Thoracic aorta endothelial cell (primary cell): ENCODE measurements around the gene RFLNA. TPM values are rescaled to one million over a fixed set of nuclear protein-coding genes. Genes with fewer than 3 reads are reported as not detected.

ENCODE experiments used
- small RNA-seq: library from RNA; depleted of rRNA; stranded (forward); fragments of <200 nt; gene quantifications from one replicate; pipeline ENCODE3, GENCODE V24; 2012
- total RNA-seq: library from RNA; depleted of rRNA; stranded (reverse); fragments of >200 nt; gene quantifications from 2 replicates; pipeline ENCODE4 v1.2.3, GENCODE V29; 2012

RFLNA gene
- total RNA-seq, result 5.8 and 18.9 TPM in 2 replicates

GRCh38 chr12:124294780-124295341 is at the start of gene RFLNA:
Gene RFLNA (plus strand): TSS chr12:124295093. CDS start chr12:124295430, 337 bp downstream.

Small RNA genes lying within 50 kb of the gene (small RNA-seq; reads per million reads assigned to genes)
- gene MIR6880, result not detected
